Endothelial cell of umbilical vein (primary cell): Measurements from ENCODE around the gene SLC38A11. TPM values are rescaled to one million over a fixed set of nuclear protein-coding genes. Genes with fewer than 3 reads are reported as not detected.

Experiments
- BruUV-seq: library from RNA; stranded (reverse); fragments of 400-500 nt; replicated peaks from 2 replicates; lab custom pipeline; 2021; lab: Mats Ljungman, UMichigan
- CTCF ChIA-PET: fragments of 300-600, 350-600 bp; sonication (Branson Sonifier 250); formaldehyde crosslinking; loops from one replicate; lab custom pipeline; 2021; ENCODE audit warnings: antibody characterized with exemption, inconsistent platforms; lab: Charles Lee
- POLR2A ChIA-PET: fragments of 300-600, 350-600 bp; sonication (Branson Sonifier 250); formaldehyde crosslinking; loops from one replicate; lab custom pipeline; 2021; ENCODE audit warnings: antibody characterized with exemption, inconsistent platforms; lab: Charles Lee
- DNase-seq: peaks from one replicate; pipeline ENCODE4 v3.0.0-alpha.2; 2011; ENCODE audit warnings: low read depth, low spot score
- FAIRE-seq: peaks from 2 replicates; lab custom pipeline; 2011; peaks lifted over from hg19 to GRCh38; lab: Jason Lieb, UNC
- H2AFZ ChIP-seq: 2 replicates; pipeline ENCODE4 v1.6.0; 2012; ENCODE audit warnings: low read depth, low read length, control low read depth, inconsistent platforms
- H3K27ac ChIP-seq: 2 replicates; pipeline ENCODE4 v1.5.1; 2011; ENCODE audit warnings: low read depth, mild to moderate bottlenecking, control low read depth, low read length, moderate library complexity; ENCODE audit not compliant: insufficient read depth
- H3K27me3 ChIP-seq, 2 experiments: 2 replicates each; pipeline versions ENCODE4 v1.6.0 to v1.6.1; 2011; ENCODE audit warnings: low read length in 2 of 2, mixed read lengths in 1 of 2; ENCODE audit not compliant: control insufficient read depth in 2 of 2, insufficient read depth in 2 of 2
- H3K36me3 ChIP-seq, 2 experiments: 2 replicates in 1 of 2; 3 replicates in 1 of 2; pipeline ENCODE4 v1.5.1; 2011; ENCODE audit warnings: low read length in 2 of 2, mild to moderate bottlenecking in 1 of 2, moderate library complexity in 1 of 2; ENCODE audit not compliant: control insufficient read depth in 2 of 2, insufficient read depth in 2 of 2; ENCODE audit errors: extremely low read depth in 1 of 2
- H3K4me1 ChIP-seq: 3 replicates; pipeline ENCODE4 v1.5.1; 2011; ENCODE audit warnings: mild to moderate bottlenecking, low read length; ENCODE audit not compliant: control insufficient read depth, insufficient read depth; ENCODE audit errors: extremely low read depth
- H3K4me2 ChIP-seq: 2 replicates; pipeline ENCODE4 v1.6.1; 2011; ENCODE audit warnings: low read length, control low read depth, mixed read lengths; ENCODE audit not compliant: insufficient read depth
- H3K4me3 ChIP-seq, 3 experiments: fragments of 200-600 bp in 1 of 3; sonication (generic), shearing (Covaris generic) in 1 of 3; replicated peaks in 1 of 3; 2 replicates each; pipeline ENCODE4 v1.5.1; 2011 to 2016; ENCODE audit warnings: control low read depth in 3 of 3, low read length in 3 of 3, mild to moderate bottlenecking in 2 of 3, inconsistent platforms in 1 of 3, low read depth in 1 of 3, moderate library complexity in 1 of 3; ENCODE audit not compliant: insufficient read depth in 1 of 3
- H3K79me2 ChIP-seq: 2 replicates; pipeline ENCODE4 v1.6.0; 2012; ENCODE audit warnings: low read length, inconsistent platforms; ENCODE audit not compliant: control insufficient read depth, insufficient read depth
- H3K9ac ChIP-seq: replicated peaks from 2 replicates; pipeline ENCODE3; 2011; ENCODE audit warnings: low read length, control low read depth; ENCODE audit not compliant: insufficient read depth; ENCODE audit errors: extremely low read depth
- H3K9me1 ChIP-seq: replicated peaks from 3 replicates; pipeline ENCODE4 v1.6.0; 2011; ENCODE audit warnings: mild to moderate bottlenecking, low read length; ENCODE audit not compliant: control insufficient read depth, insufficient read depth; ENCODE audit errors: extremely low read depth
- H3K9me3 ChIP-seq: replicated peaks from 2 replicates; pipeline ENCODE4 v1.5.1; 2012; ENCODE audit warnings: low read length, inconsistent platforms; ENCODE audit not compliant: control insufficient read depth, insufficient read depth
- H4K20me1 ChIP-seq: replicated peaks from 2 replicates; pipeline ENCODE3; 2011; ENCODE audit warnings: mild to moderate bottlenecking, low read length; ENCODE audit not compliant: control insufficient read depth, insufficient read depth; ENCODE audit errors: extremely low read depth
- EZH2 ChIP-seq: IDR thresholded peaks from 2 replicates; pipeline ENCODE4 v1.6.1; 2012; ENCODE audit warnings: borderline replicate concordance, low read depth, mild to moderate bottlenecking, moderate library complexity, low read length, inconsistent platforms; ENCODE audit not compliant: severe bottlenecking
- FOS ChIP-seq: IDR thresholded peaks from 2 replicates; pipeline ENCODE4 v1.6.1; 2011; ENCODE audit warnings: mild to moderate bottlenecking, low read length, moderate library complexity, borderline replicate concordance; ENCODE audit not compliant: insufficient read depth
- GATA2 ChIP-seq: IDR thresholded peaks from 2 replicates; pipeline ENCODE4 v1.7.0; 2011; ENCODE audit warnings: low read depth, mild to moderate bottlenecking, moderate library complexity, mixed read lengths, low read length; ENCODE audit not compliant: insufficient read length, insufficient read depth
- JUN ChIP-seq: IDR thresholded peaks from 2 replicates; pipeline ENCODE4 v1.6.1; 2011; ENCODE audit warnings: borderline replicate concordance, low read depth; ENCODE audit not compliant: insufficient read length, insufficient read depth
- MYC ChIP-seq: IDR thresholded peaks from one replicate; pipeline ENCODE4 v1.6.1; 2011; ENCODE audit warnings: mild to moderate bottlenecking, low read depth, low read length
- POLR2A ChIP-seq: IDR thresholded peaks from 2 replicates; pipeline ENCODE4 v1.6.1; 2012; ENCODE audit warnings: low read depth, mild to moderate bottlenecking, control low read depth, low read length
- POLR2AphosphoS5 ChIP-seq: IDR thresholded peaks from 2 replicates; pipeline ENCODE4 v1.6.1; 2012; ENCODE audit warnings: low read depth, mild to moderate bottlenecking, control low read depth, low read length, moderate library complexity; ENCODE audit not compliant: insufficient read depth
- dilution Hi-C: fragments of 300-500 bp; cut with MboI; formaldehyde crosslinking; loops from one replicate; pipeline ENCODE4 v1.15.0; 2019; ENCODE audit warnings: low sequenced_read_pairs; ENCODE audit not compliant: extremely low pct_ligation_motif_present
- intact Hi-C: fragments of 100-400 bp; cut with micrococcal nuclease; formaldehyde crosslinking; loops from one replicate; pipeline ENCODE4 v1.10.0; 2022
- polyA plus RNA-seq, 4 experiments: library from polyadenylated mRNA; depleted of rRNA in 3 of 4; stranded (reverse) in 3 of 4; unstranded in 1 of 4; fragments of >200 nt; gene quantifications; 2 replicates each; pipeline versions ENCODE4 v1.2.1 to v1.2.3, GENCODE V29; 2011 to 2012; ENCODE audit warnings: missing spikeins in 1 of 4
- total RNA-seq: library from RNA; stranded (reverse); gene quantifications from 2 replicates; pipeline ENCODE4 v1.2.3, GENCODE V29; 2021
- TF ChIP-seq, protein P1 (sequence below), 2 donors: IDR thresholded peaks; 1 replicate in 1 of 2; 2 replicates in 1 of 2; pipeline ENCODE4 v1.5.1; 2011; ENCODE audit warnings: low read length in 2 of 2, mild to moderate bottlenecking in 2 of 2, moderate library complexity in 2 of 2, control low read depth in 1 of 2, inconsistent platforms in 1 of 2, low read depth in 1 of 2; ENCODE audit not compliant: insufficient read depth in 1 of 2; ENCODE audit errors: extremely low read depth in 1 of 2
- TF ChIP-seq, protein P2 (sequence below): IDR thresholded peaks from 2 replicates; pipeline ENCODE4 v1.6.1; 2011; ENCODE audit not compliant: insufficient read depth, insufficient read length

Gene SLC38A11
- total and polyA plus RNA-seq, 2 donors (not counting 3 experiments of a cell fraction or from before 2014, with no cell fraction given) = not detected

DNA sequence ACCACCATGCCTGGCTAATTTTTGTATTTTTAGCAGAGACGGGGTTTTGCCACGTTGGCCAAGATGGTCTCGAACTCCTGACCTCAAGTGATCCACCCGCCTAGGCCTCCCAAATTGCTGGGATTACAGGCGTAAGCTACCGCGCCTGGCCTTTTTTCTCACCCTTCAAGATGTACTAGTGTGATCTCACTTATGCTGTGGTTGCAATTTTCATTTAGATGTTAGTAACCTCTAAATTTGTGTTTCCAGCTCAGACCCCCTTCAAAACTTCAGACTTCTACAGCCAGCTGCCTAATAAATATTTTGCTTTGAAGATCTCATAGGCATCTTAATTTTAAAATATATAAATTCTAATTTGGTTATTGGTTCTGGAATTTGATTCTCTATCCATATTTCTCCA lies 8.0 kb downstream of the SLC38A11 start:
- FAIRE-seq (no peak), DNase-seq (no peak)
- ChIA-PET POLR2A (no interaction called here), CTCF (no interaction called here)
- H3K27me3 ChIP-seq = peaks cover 0 to 1% of the 10 kb centered on the region in 2 experiments
- no peaks in the 10 kb centered on the region for H3K36me3 ChIP-seq
- H3K27ac ChIP-seq = no peak overlapping the region
- H3K4me2 ChIP-seq = no peak overlapping the region
- intact Hi-C loops = no loop called here
- no peak overlapping the region for H3K9ac ChIP-seq
- H4K20me1 ChIP-seq = no peaks in the 10 kb centered on the region
- no peak overlapping the region for H2AFZ ChIP-seq
- peaks cover 2% of the 10 kb centered on the region for H3K4me1 ChIP-seq
- dilution Hi-C loops = no loop called here
- H3K79me2 ChIP-seq = no peaks in the 10 kb centered on the region
- H3K4me3 ChIP-seq = no peak overlapping the region
- no peaks in the 10 kb centered on the region for H3K9me3 ChIP-seq
- no TSS peak for BruUV-seq
- H3K9me1 ChIP-seq = no peaks in the 10 kb centered on the region
- no peak for TF ChIP-seq POLR2A
- TF ChIP-seq JUN = no peak
- TF ChIP-seq GATA2 = no peak
- TF ChIP-seq FOS = no peak
- TF ChIP-seq POLR2AphosphoS5 = no peak
- TF ChIP-seq, protein P1, sequence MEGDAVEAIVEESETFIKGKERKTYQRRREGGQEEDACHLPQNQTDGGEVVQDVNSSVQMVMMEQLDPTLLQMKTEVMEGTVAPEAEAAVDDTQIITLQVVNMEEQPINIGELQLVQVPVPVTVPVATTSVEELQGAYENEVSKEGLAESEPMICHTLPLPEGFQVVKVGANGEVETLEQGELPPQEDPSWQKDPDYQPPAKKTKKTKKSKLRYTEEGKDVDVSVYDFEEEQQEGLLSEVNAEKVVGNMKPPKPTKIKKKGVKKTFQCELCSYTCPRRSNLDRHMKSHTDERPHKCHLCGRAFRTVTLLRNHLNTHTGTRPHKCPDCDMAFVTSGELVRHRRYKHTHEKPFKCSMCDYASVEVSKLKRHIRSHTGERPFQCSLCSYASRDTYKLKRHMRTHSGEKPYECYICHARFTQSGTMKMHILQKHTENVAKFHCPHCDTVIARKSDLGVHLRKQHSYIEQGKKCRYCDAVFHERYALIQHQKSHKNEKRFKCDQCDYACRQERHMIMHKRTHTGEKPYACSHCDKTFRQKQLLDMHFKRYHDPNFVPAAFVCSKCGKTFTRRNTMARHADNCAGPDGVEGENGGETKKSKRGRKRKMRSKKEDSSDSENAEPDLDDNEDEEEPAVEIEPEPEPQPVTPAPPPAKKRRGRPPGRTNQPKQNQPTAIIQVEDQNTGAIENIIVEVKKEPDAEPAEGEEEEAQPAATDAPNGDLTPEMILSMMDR (IDR thresholded peaks at IDR 0.05; ENCODE audit: extremely low read depth in 1 of 2, insufficient read depth in 1 of 2, low read depth in 1 of 2, low read length in 2 of 2) = no peak
- TF ChIP-seq MYC = no peak
- TF ChIP-seq, protein P2, sequence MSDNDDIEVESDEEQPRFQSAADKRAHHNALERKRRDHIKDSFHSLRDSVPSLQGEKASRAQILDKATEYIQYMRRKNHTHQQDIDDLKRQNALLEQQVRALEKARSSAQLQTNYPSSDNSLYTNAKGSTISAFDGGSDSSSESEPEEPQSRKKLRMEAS = no peak
- TF ChIP-seq EZH2 = no peak
